ENCODE data around the gene HNRNPH2.

HNRNPH2 gene

DNA sequence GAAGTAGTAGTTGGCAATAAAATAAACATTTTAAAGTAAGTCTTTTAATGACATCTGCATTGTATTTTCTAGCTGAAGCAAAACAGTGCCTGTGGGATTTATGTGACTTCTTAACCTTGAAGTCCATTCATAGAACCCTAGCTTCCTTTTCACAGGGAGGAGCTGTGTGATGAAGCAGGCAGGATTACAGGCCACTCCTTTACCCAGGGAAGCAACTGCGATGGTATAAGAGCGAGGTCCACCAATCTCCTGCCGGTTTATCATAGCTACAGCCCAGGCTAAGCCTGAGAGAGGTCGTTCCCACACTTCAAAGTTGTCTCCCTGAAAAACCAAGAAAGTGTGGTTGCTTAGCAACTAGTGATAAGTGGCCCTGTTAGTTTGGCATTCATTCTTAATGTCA is 10.2 kb upstream of the HNRNPH2 start:
- no peak for DNase-seq (ENCODE audit: low spot score)

DNA sequence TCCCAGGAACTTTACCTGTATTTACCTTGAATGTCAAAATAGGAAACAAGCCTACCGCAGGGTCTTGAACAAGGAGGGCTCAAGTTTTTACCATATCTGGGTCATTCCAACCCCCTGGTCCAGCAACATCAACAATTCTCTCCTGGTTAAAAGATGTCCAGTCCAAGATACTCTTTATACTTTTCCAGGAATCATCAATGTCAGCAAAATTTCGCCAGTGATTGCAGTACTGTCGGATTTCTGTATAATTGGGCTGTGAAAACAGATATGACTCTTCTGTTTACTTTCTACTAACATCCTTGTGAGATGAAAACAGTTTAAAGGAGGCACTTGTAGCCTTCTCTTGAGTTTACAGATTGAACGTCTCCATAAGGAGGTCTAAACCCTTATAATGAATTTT is 9.3 kb upstream of the HNRNPH2 start:
- no peak for DNase-seq (ENCODE audit: low spot score)

GRCh38 chrX:101399825-101400224 is 8.2 kb upstream of the HNRNPH2 start:
- no peak for DNase-seq (ENCODE audit: low spot score)

DNA sequence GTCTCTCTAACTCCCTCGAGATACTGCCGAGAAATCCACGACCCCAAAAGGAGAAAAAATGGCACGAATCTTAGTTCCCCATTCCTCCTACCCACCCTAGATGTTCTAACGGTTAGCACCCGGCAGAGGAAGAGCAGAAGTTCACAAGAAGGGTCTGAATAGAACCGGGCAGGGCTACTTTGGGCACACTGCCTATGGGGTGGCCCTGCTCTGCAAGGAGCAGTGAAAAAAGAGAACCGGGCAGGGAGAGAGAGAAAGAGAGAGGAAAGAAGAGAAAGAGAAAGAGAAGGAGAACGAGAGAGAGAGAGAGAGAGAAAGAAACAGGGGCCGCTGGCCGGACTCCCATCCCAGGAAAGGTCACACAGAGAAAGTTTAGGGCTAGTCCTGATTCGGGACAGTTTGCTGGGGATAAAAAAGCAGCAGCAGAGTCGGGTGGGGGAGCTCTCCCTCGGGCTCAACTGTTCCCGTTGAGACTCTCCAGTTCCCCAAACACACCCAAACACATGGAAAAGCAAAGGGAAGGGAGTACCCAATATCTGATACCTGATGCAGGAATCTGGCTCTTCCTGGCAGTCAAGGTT is 765 bp upstream of the HNRNPH2 start:
- no peak for DNase-seq (ENCODE audit: low spot score)

DNA sequence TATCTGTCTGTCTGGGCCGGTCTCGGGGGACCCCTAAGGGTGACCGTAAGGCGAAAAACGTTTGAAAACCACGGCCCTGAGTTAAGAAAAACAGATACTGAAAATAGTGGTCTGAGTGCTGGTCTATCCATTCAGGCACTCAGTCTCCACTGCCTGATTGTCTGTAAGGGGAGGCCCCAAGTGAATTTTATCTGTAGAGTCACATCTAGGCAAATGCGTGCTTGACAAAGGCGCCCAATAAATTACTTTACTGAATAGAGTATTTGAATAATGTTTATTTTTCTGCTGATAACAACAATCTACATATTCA is 465 bp downstream of the HNRNPH2 start:
- no peak for DNase-seq (ENCODE audit: low spot score)

DNA sequence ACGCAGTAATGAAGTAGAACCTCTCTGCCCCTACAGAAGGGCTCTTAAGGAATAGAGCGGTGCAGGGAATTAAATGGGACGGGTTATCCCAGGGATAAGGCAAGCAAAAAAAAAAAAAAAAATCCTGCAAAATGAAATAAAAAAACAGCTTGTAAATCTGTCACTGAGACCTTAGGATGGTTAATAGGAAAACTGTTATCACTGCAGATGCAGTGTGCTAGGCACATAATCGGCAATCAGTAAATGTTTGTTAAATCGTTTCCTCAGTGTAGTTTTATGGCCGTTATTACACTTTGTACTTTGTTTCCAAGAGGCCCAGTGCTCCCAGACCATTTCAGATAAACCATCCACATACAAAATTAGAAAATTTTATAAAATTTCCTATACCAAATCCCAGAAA is 1.0 kb downstream of the HNRNPH2 start:
- no peak for DNase-seq (ENCODE audit: low spot score)

DNA sequence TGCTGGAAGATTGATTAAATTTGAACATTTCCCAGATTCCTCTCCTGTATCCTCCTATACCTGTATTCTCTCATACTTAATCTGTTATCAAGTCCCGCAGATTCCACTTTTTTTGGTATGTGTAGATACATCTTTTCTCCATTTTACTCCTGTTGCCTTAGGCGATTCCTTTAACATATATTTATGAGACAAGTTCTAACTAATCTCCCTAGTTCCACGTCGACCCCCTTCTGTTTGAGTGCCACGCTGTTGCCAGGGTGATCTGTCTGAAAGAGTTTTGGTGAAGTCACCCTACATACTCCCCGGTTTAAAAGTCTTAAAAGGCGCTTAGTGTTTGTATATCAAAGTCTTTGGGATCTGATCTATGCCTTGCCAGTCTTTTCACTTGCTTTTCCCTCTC is 2.4 kb downstream of the HNRNPH2 start:
- DNase-seq (ENCODE audit: low spot score), result no peak

- no peak for DNase-seq (ENCODE audit: low spot score)
Observed at GRCh38 chrX:101411984-101412383, 4.0 kb downstream of the HNRNPH2 start.

GRCh38 chrX:101415180-101416145 is 7.4 kb downstream of the HNRNPH2 start:
- no peak for DNase-seq (ENCODE audit: low spot score)

GRCh38 chrX:101416691-101417090 is 8.7 kb downstream of the HNRNPH2 start:
- no peak for DNase-seq (ENCODE audit: low spot score)

GRCh38 chrX:101417190-101417589 is 9.2 kb downstream of the HNRNPH2 start:
- no peak for DNase-seq (ENCODE audit: low spot score)

DNA sequence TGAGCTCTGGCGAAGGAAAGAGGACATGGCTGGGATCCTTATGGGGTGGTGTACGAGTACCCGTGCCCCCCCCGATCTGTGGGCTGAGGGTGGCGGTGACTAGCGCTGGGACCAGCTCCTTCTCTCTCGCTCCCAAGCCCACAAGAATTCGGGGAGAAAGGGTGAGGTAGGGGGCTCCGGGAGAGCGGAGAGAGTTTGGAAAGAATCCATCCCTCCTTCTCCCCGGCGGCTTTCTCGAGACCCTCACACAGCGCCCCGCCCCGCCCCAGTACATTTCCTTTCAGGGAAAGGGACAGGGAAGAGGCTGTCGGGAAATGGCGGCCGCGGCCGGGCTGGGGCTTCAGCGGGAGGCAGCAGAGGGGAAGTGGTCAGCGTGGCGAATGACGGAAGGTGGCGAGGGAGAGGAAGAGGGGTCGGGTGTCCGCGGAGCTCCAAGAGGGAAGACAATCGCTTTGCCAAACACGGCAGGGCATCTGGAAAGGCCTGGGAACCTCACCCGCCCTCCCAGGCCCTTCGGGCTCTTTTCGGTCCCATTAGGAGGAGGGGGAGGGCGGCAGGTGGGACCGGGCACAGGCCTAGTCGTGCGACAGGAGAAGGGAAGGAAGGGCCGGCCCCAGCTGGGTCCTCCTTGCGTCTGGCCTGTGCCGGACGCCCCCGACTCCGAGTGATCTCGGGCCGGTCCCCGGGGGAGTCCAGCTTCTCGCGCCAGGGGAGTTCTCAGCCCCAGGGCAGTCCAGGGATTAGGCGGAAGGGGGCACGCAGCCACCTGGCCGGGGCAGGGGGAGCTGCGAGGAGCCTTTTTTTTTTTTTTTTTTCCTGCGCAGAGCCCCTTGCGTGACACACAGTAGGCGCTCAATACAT is 10.2 kb downstream of the HNRNPH2 start:
- peak; percentile 78 for DNase-seq (ENCODE audit: low spot score)

DNA sequence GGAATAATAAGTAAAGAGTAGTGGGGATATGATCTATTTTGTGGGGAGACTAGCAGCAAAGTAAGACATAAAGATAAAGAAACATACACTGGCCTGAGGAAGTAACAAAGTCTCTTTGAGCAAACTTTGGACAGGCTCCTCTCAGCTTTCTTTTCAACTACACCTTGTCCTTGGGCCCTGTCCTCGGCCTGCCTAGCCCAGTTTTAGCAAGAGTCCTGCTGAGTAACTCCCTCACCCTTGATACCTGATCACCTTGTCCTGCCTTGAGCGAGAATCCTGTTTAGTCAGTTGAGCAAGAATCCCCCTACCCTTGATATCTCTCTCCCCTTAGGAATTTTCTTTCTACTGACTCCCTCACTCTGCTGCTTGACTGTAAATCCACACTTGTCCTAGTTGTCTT is 11.5 kb downstream of the HNRNPH2 start:
- no peak for DNase-seq (ENCODE audit: low spot score)

- no peak for DNase-seq (ENCODE audit: low spot score)
Observed at GRCh38 chrX:101427954-101428353, 19.9 kb downstream of the HNRNPH2 start.

DNA sequence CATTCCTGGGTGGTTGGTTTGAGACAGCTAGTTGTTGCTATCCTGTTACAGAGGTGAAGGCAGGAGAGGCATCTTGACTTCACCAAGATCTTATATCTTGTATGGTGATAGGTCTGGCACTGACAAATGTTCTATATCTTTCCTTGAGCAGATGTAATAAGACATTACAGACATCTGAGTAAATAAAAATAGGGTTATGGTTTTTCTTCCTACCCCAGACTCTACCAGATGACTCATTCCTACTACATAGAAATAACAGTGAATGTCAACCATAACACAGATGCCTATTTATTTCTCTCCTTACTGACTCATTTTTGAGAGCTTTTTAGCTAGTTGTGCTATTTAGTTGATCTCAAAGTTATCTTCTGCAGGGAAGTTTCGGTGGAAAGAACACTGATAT is 21.9 kb downstream of the HNRNPH2 start:
- no peak for DNase-seq (ENCODE audit: low spot score)

- DNase-seq (ENCODE audit: low spot score), result no peak
Observed at GRCh38 chrX:101430457-101431078, 22.5 kb downstream of the HNRNPH2 start.

- DNase-seq (ENCODE audit: low spot score), result no peak
Observed at GRCh38 chrX:101442085-101442484, 34.1 kb downstream of the HNRNPH2 start.

DNA sequence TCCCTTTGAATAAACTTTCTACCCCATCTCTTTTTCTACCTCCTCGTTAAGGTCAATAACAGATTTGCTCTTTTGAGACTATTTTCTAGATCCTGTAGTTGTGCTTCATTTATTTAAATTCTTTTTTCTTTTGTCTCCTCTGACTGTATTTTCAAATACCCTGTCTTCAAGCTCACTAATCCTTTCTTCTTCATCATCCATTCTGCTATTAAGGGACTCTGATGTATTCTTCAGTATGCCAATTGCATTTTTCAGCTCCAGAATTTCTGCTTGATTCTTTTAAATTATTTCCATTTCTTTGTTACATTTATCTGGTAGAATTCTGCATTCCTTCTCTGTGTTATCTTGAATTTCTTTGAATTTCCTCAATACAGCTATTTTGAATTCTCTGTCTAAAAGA is 41.3 kb downstream of the HNRNPH2 start:
- DNase-seq (ENCODE audit: low spot score), result no peak

DNA sequence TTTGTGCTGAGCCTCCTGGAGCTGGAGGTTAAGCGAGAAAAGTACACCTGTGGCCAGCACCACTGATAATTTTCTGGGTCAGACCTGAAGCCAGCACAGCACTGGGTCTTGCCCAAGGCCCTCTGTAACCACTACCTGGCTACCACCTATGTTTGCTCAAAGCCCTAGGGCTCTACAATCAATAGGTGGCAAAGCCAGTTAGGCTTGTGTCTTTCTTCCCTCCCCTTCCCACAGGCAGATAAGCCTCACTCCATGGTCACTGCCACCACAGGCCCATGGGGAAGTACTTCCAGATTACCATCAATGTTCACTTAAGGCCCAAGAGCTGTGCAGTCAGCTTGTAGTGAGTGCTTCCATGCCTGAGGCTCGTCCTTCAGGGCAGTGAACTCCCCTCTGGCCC is 42.1 kb downstream of the HNRNPH2 start:
- no peak for DNase-seq (ENCODE audit: low spot score)

DNA sequence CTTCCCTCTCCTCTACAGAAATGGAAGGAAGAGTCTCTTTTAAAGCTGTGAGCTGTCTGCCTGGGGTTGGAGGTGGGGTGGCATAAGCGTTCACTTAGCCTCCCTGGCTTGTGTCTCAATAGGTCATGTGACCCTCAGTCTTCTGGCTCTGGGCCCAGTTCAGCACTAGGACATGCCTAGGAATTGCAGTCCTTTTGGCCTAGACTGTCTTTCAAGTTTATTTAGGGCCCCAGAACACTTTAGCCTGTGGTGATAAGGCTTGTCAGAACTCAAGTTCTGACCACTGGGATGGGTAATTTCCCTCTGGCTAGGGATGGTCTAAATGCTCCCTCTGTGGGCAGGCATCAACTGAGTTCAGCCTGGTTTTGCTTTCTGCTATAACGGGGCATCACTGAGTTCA is 42.9 kb downstream of the HNRNPH2 start:
- DNase-seq (ENCODE audit: low spot score), result no peak

DNA sequence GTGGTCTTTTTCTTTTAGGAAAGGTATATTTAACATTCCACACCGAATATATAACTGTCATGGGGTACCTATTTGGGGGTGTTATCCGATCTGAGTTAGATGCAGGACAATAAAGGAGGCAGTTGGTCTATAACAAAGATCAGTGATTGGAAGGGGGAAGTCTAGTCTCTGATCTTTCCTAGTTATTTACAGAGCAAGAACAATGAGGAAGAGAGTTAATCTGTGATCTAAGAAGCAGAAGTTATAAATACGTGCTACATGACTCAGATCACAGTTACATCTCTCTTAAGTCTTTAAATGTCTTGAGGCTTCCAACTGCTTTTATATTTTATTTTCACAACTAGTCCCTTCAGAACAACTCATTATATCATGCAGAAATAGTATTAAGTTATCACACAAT is 44.0 kb downstream of the HNRNPH2 start:
- no peak for DNase-seq (ENCODE audit: low spot score)

DNA sequence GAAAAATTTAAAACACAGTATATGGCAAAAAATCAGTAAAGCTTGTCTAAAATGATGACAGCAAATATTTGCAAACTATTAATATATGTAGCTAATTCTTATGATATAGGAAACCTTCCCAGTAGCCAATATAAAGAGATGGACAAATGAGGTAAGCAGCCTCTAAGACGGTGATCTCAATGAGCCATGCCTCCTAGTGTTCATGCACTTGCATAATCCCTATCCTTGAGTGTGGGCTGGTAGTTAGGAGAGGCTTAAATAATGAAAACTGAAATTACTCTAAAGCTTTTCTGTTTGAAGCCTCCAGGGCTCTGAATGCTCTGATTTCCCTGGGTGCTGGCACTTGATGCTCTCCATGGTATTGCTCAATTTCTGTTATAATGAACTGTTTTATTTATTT is 52.6 kb downstream of the HNRNPH2 start:
- no peak for DNase-seq (ENCODE audit: low spot score)

Measured in ecto neural progenitor cell (in vitro differentiated cells).